ENCODE measurements around the gene HAT1. TPM values are rescaled to one million over a fixed set of nuclear protein-coding genes. Genes with fewer than 3 reads are reported as not detected.
A peak's percentile ranks its signal among the peaks of the same experiment; 100 is the strongest.
"Not testable (repeated sequence)": the region's sequence is repeated elsewhere in the genome, so short reads cannot be mapped to it uniquely, and the experiment has no call there.

HAT1 gene
- total RNA-seq, 1 experiment from 2014 or later, result 60.4 TPM

GRCh38 chr2:171895786-171896185 lies 26.5 kb upstream of the HAT1 start:
- Histone ChIP-seq H3K27me3 (ENCODE audit: control insufficient read depth, insufficient read depth, low read length) (no peaks in the 10 kb centered on the region), H3K4me3 (ENCODE audit: insufficient read depth, low read depth, low read length) (no peak overlapping the region), H3K36me3 (replicated peaks; ENCODE audit: control insufficient read depth, insufficient read depth, low read length) (no peaks in the 10 kb centered on the region)
- no peak for DNase-seq

GRCh38 chr2:171899623-171900282 lies 22.5 kb upstream of the HAT1 start:
- not testable (repeated sequence) for DNase-seq; H3K4me3 ChIP-seq (ENCODE audit: insufficient read depth, low read depth, low read length); H3K36me3 ChIP-seq (replicated peaks; ENCODE audit: control insufficient read depth, insufficient read depth, low read length); H3K27me3 ChIP-seq (ENCODE audit: control insufficient read depth, insufficient read depth, low read length)

GRCh38 chr2:171902840-171903420 lies 19.3 kb upstream of the HAT1 start:
- no peak overlapping the region for H3K4me3 ChIP-seq (ENCODE audit: insufficient read depth, low read depth, low read length)
- H3K36me3 ChIP-seq (replicated peaks; ENCODE audit: control insufficient read depth, insufficient read depth, low read length), result no peaks in the 10 kb centered on the region

GRCh38 chr2:171908235-171908634 lies 14.0 kb upstream of the HAT1 start:
- DNase-seq, result no peak
- Histone ChIP-seq H3K27me3 (ENCODE audit: control insufficient read depth, insufficient read depth, low read length) (no peaks in the 10 kb centered on the region), H3K4me3 (ENCODE audit: insufficient read depth, low read depth, low read length) (no peak overlapping the region), H3K36me3 (replicated peaks; ENCODE audit: control insufficient read depth, insufficient read depth, low read length) (no peaks in the 10 kb centered on the region)

More at GRCh38 chr2:171902840-171903420, 19.3 kb upstream of the HAT1 start:
- no peak for DNase-seq
- no peaks in the 10 kb centered on the region for H3K27me3 ChIP-seq (ENCODE audit: control insufficient read depth, insufficient read depth, low read length)

- Histone ChIP-seq H3K36me3 (replicated peaks; ENCODE audit: control insufficient read depth, insufficient read depth, low read length) (no peaks in the 10 kb centered on the region), H3K4me3 (ENCODE audit: insufficient read depth, low read depth, low read length) (no peak overlapping the region), H3K27me3 (ENCODE audit: control insufficient read depth, insufficient read depth, low read length) (no peaks in the 10 kb centered on the region)
- DNase-seq, result no peak
Observed at GRCh38 chr2:171909266-171909665, 13.0 kb upstream of the HAT1 start.

GRCh38 chr2:171910494-171910893 lies 11.8 kb upstream of the HAT1 start:
- H3K36me3 ChIP-seq (replicated peaks; ENCODE audit: control insufficient read depth, insufficient read depth, low read length), result no peaks in the 10 kb centered on the region
- DNase-seq, result no peak
- H3K27me3 ChIP-seq (ENCODE audit: control insufficient read depth, insufficient read depth, low read length), result no peaks in the 10 kb centered on the region
- H3K4me3 ChIP-seq (ENCODE audit: insufficient read depth, low read depth, low read length), result no peak overlapping the region

GRCh38 chr2:171913517-171913916 lies 8.7 kb upstream of the HAT1 start:
- Histone ChIP-seq H3K27me3 (ENCODE audit: control insufficient read depth, insufficient read depth, low read length) (no peaks in the 10 kb centered on the region), H3K36me3 (replicated peaks; ENCODE audit: control insufficient read depth, insufficient read depth, low read length) (no peaks in the 10 kb centered on the region), H3K4me3 (ENCODE audit: insufficient read depth, low read depth, low read length) (no peak overlapping the region)
- no peak for DNase-seq

- no peaks in the 10 kb centered on the region for H3K36me3 ChIP-seq (replicated peaks; ENCODE audit: control insufficient read depth, insufficient read depth, low read length)
- no peaks in the 10 kb centered on the region for H3K27me3 ChIP-seq (ENCODE audit: control insufficient read depth, insufficient read depth, low read length)
- H3K4me3 ChIP-seq (ENCODE audit: insufficient read depth, low read depth, low read length), result no peak overlapping the region
- no peak for DNase-seq
Observed at GRCh38 chr2:171919453-171919852, 2.8 kb upstream of the HAT1 start.

GRCh38 chr2:171921970-171922229 lies 361 bp upstream of the HAT1 start:
- no peaks in the 10 kb centered on the region for H3K36me3 ChIP-seq (replicated peaks; ENCODE audit: control insufficient read depth, insufficient read depth, low read length)
- H3K4me3 ChIP-seq (ENCODE audit: insufficient read depth, low read depth, low read length), result peak overlapping the region; percentile 32; the same call in 1 of the 2 replicates
- H3K27me3 ChIP-seq (ENCODE audit: control insufficient read depth, insufficient read depth, low read length), result no peaks in the 10 kb centered on the region
- no peak for DNase-seq

GRCh38 chr2:171923206-171923605 lies 945 bp downstream of the HAT1 start:
- peak overlapping the region; percentile 84; the same call in 1 of the 2 replicates for H3K4me3 ChIP-seq (ENCODE audit: insufficient read depth, low read depth, low read length)
- no peaks in the 10 kb centered on the region; the same call in 1 of the 2 replicates for H3K36me3 ChIP-seq (replicated peaks; ENCODE audit: control insufficient read depth, insufficient read depth, low read length)
- no peak for DNase-seq
- no peaks in the 10 kb centered on the region for H3K27me3 ChIP-seq (ENCODE audit: control insufficient read depth, insufficient read depth, low read length)

- H3K27me3 ChIP-seq (ENCODE audit: control insufficient read depth, insufficient read depth, low read length), result no peaks in the 10 kb centered on the region
- no peak for DNase-seq
- H3K4me3 ChIP-seq (ENCODE audit: insufficient read depth, low read depth, low read length), result no peak overlapping the region
- H3K36me3 ChIP-seq (replicated peaks; ENCODE audit: control insufficient read depth, insufficient read depth, low read length), result no peaks in the 10 kb centered on the region; the same call in 1 of the 2 replicates
Observed at GRCh38 chr2:171924170-171924942, 2.1 kb downstream of the HAT1 start.

- no peaks in the 10 kb centered on the region; the same call in 1 of the 2 replicates for H3K36me3 ChIP-seq (replicated peaks; ENCODE audit: control insufficient read depth, insufficient read depth, low read length)
- H3K27me3 ChIP-seq (ENCODE audit: control insufficient read depth, insufficient read depth, low read length), result no peaks in the 10 kb centered on the region
- no peak for DNase-seq
- H3K4me3 ChIP-seq (ENCODE audit: insufficient read depth, low read depth, low read length), result no peak overlapping the region
Observed at GRCh38 chr2:171930385-171930784, 8.1 kb downstream of the HAT1 start.

- Histone ChIP-seq H3K4me3 (ENCODE audit: insufficient read depth, low read depth, low read length) (no peak overlapping the region), H3K36me3 (replicated peaks; ENCODE audit: control insufficient read depth, insufficient read depth, low read length) (no peaks in the 10 kb centered on the region; the same call in 1 of the 2 replicates), H3K27me3 (ENCODE audit: control insufficient read depth, insufficient read depth, low read length) (no peaks in the 10 kb centered on the region)
- no peak for DNase-seq
Observed at GRCh38 chr2:171939058-171939742, 16.9 kb downstream of the HAT1 start.

GRCh38 chr2:171939743-171940071 lies 17.4 kb downstream of the HAT1 start:
- Histone ChIP-seq H3K36me3 (replicated peaks; ENCODE audit: control insufficient read depth, insufficient read depth, low read length) (no peaks in the 10 kb centered on the region; the same call in 1 of the 2 replicates), H3K27me3 (ENCODE audit: control insufficient read depth, insufficient read depth, low read length) (no peaks in the 10 kb centered on the region), H3K4me3 (ENCODE audit: insufficient read depth, low read depth, low read length) (no peak overlapping the region)
- DNase-seq, result no peak

- Histone ChIP-seq H3K27me3 (ENCODE audit: control insufficient read depth, insufficient read depth, low read length) (no peaks in the 10 kb centered on the region), H3K4me3 (ENCODE audit: insufficient read depth, low read depth, low read length) (no peak overlapping the region), H3K36me3 (replicated peaks; ENCODE audit: control insufficient read depth, insufficient read depth, low read length) (no peaks in the 10 kb centered on the region; the same call in 1 of the 2 replicates)
- no peak for DNase-seq
Observed at GRCh38 chr2:171941316-171941699, 19.0 kb downstream of the HAT1 start.
